GM23338 (cell line): ENCODE measurements around the gene ADGRB3.

Experiments used
- CREB1 ChIP-seq: fragments of 250-450 bp; sonication (Bioruptor Pico); IDR thresholded peaks from 2 replicates; pipeline ENCODE4 v1.5.0; 2020; ENCODE audit warnings: low read depth, mild to moderate bottlenecking, moderate library complexity
- CTCF ChIP-seq, 2 experiments: fragments of 200-600 bp in 1 of 2; sonication (generic) in 1 of 2; conservative IDR thresholded peaks; 2 replicates each; pipeline versions ENCODE4 v1.5.1 to v1.6.1; 2016 to 2017; ENCODE audit warnings: antibody characterized with exemption in 2 of 2, low read depth in 2 of 2, mild to moderate bottlenecking in 2 of 2, moderate library complexity in 1 of 2
- EZH2 ChIP-seq: fragments of 200-600 bp; sonication (generic); IDR thresholded peaks from one replicate; pipeline ENCODE4 v1.8.0; 2017; ENCODE audit warnings: antibody characterized with exemption, mild to moderate bottlenecking, low read depth; ENCODE audit not compliant: unreplicated experiment
- EZH2phosphoT487 ChIP-seq: fragments of 200-600 bp; sonication (generic); IDR thresholded peaks from one replicate; pipeline ENCODE4 v1.8.1; 2018; ENCODE audit warnings: antibody characterized with exemption; ENCODE audit not compliant: unreplicated experiment
- JUNB ChIP-seq: IDR thresholded peaks from one replicate; pipeline ENCODE4 v1.6.1; 2016; ENCODE audit warnings: antibody characterized with exemption; ENCODE audit not compliant: unreplicated experiment
- NANOG ChIP-seq: IDR thresholded peaks from 2 replicates; pipeline ENCODE4 v1.6.1; 2016; ENCODE audit warnings: antibody characterized with exemption, borderline replicate concordance
- POLR2AphosphoS5 ChIP-seq: IDR thresholded peaks from 2 replicates; pipeline ENCODE4 v1.6.1; 2016; ENCODE audit warnings: antibody characterized with exemption, low read depth
- REST ChIP-seq: IDR thresholded peaks from one replicate; pipeline ENCODE4 v1.6.1; 2018; ENCODE audit warnings: antibody characterized with exemption; ENCODE audit not compliant: unreplicated experiment
- STAT1 ChIP-seq: IDR thresholded peaks from one replicate; pipeline ENCODE4 v1.6.1; 2016; ENCODE audit warnings: antibody characterized with exemption; ENCODE audit not compliant: unreplicated experiment
- ZNF114 ChIP-seq: fragments of 250-450 bp; sonication (Bioruptor Pico); IDR thresholded peaks from 2 replicates; pipeline ENCODE4 v1.5.0; 2020; ENCODE audit warnings: mild to moderate bottlenecking, moderate library complexity
- ZNF331 ChIP-seq: fragments of 250-450 bp; sonication (Bioruptor Pico); IDR thresholded peaks from 2 replicates; pipeline ENCODE4 v1.5.0; 2020; ENCODE audit warnings: low read depth, mild to moderate bottlenecking, moderate library complexity
- TF ChIP-seq, protein P1 (sequence below): IDR thresholded peaks from 2 replicates; pipeline ENCODE4 v1.6.1; 2016; ENCODE audit warnings: antibody characterized with exemption

DNA sequence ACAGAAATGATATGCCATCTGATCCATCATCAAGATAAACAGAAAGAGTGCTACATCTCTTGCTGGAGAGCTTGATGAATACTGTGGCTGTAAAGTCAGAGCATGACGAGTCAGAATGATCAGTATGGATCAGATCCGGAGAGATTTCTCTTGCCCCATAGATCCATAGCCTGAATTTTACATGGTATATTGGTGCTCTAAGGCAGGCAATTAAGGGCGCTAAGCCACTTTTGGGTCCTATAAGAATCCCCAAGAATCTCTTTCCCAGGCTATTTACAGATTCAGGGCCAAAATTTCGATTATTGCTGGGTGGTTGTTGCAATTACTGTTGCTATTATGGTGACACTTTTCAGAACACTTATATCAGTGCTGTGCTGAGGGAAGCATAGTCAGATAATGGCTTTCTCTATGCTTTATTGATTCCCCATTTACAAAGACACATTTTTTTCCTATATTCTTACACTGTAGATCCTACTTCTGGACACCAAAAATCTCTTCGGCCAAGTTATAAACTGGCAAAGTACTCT lies 94.4 kb downstream of the ADGRB3 start:
- TF ChIP-seq CTCF (conservative IDR thresholded peaks at IDR 0.05; ENCODE audit: low read depth in 2 of 2) (no peak), EZH2 (no peak), POLR2AphosphoS5 (no peak), REST (no peak), EZH2phosphoT487 (no peak), JUNB (no peak), NANOG (no peak), STAT1 (no peak), CREB1 (CRISPR knock-in tag) (no peak), ZNF331 (CRISPR knock-in tag) (no peak), ZNF114 (no peak)
- TF ChIP-seq, protein P1, sequence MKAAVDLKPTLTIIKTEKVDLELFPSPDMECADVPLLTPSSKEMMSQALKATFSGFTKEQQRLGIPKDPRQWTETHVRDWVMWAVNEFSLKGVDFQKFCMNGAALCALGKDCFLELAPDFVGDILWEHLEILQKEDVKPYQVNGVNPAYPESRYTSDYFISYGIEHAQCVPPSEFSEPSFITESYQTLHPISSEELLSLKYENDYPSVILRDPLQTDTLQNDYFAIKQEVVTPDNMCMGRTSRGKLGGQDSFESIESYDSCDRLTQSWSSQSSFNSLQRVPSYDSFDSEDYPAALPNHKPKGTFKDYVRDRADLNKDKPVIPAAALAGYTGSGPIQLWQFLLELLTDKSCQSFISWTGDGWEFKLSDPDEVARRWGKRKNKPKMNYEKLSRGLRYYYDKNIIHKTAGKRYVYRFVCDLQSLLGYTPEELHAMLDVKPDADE, result no peak
